ENCODE data around the gene GPNMB. TPM values are rescaled to one million over a fixed set of nuclear protein-coding genes. Genes with fewer than 3 reads are reported as not detected.
A peak's percentile ranks its signal among the peaks of the same experiment; 100 is the strongest.

The GPNMB gene
- total RNA-seq, 4 donors from 2014 or later: 276 to 553 (median 491) TPM

DNA sequence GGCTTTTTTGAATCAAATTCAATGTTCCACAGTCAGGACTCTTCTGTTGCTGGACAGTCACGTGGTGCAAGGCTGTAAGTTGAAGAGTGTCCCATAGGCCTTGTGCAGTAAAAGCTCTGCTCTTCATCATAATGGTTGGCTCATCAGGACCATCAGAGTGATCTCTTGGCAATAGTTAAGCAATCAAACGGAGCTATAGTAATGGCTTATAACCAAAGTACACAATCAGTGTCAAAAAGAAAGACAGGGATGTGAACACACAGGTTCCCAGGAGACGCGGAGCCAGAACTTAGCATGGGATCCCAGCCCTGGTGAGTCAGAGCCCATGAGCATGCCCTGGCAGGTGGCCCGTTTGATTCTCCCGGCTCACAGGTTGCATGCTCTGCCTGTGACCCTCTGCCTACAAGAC is 10.8 kb upstream of the GPNMB start:
- H3K27me3 ChIP-seq: no peaks in the 10 kb centered on the region
- no peaks in the 10 kb centered on the region for H3K9me3 ChIP-seq
- no peak overlapping the region for H3K4me3 ChIP-seq
- 48% methylated on average over 6 of the region's 6 CpGs for WGBS
- H3K4me1 ChIP-seq: peaks cover 34% of the 10 kb centered on the region
- H3K27ac ChIP-seq: peak overlapping the region; percentile 53
- no peaks in the 10 kb centered on the region for H3K36me3 ChIP-seq
- TF ChIP-seq POLR2A (IDR thresholded peaks at IDR 0.05): no peak
- peak in 1 of 3 donors; percentile 42 for TF ChIP-seq POLR2AphosphoS5 (IDR thresholded peaks at IDR 0.05)
- TF ChIP-seq, protein P1, sequence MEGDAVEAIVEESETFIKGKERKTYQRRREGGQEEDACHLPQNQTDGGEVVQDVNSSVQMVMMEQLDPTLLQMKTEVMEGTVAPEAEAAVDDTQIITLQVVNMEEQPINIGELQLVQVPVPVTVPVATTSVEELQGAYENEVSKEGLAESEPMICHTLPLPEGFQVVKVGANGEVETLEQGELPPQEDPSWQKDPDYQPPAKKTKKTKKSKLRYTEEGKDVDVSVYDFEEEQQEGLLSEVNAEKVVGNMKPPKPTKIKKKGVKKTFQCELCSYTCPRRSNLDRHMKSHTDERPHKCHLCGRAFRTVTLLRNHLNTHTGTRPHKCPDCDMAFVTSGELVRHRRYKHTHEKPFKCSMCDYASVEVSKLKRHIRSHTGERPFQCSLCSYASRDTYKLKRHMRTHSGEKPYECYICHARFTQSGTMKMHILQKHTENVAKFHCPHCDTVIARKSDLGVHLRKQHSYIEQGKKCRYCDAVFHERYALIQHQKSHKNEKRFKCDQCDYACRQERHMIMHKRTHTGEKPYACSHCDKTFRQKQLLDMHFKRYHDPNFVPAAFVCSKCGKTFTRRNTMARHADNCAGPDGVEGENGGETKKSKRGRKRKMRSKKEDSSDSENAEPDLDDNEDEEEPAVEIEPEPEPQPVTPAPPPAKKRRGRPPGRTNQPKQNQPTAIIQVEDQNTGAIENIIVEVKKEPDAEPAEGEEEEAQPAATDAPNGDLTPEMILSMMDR (IDR thresholded peaks at IDR 0.05): no peak
- TF ChIP-seq EP300 (IDR thresholded peaks at IDR 0.05): no peak
- DNase-seq (ENCODE audit: low spot score in 2 of 2): peak in 1 of 2 donors; percentile 75

DNA sequence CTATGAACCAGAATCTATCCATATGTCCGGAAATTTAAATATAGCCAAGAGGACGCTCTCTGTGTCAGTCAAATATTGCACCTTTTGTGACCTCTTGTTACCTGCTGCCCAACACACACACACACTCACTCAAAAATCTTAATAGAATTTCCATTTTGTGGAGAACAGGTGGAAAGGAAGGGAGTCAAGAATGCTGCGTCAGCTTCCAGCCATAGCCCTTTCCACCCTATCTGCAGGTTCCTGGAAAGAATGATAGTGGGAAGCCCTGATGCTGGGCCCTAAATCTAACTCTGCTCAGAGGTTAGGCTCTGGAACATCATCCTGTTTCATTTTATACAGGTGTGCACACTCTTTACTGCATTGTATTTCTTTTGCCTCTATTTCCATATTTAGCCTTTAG is 9.6 kb upstream of the GPNMB start:
- Histone ChIP-seq H3K4me3 (no peak overlapping the region), H3K36me3 (no peaks in the 10 kb centered on the region), H3K9me3 (no peaks in the 10 kb centered on the region), H3K27me3 (no peaks in the 10 kb centered on the region), H3K27ac (no peak overlapping the region), H3K4me1 (peaks cover 38% of the 10 kb centered on the region)
- TF ChIP-seq POLR2A (IDR thresholded peaks at IDR 0.05): no peak
- TF ChIP-seq POLR2AphosphoS5 (IDR thresholded peaks at IDR 0.05): no peak
- TF ChIP-seq EP300 (IDR thresholded peaks at IDR 0.05): no peak
- 88% methylated on average over 3 of the region's 3 CpGs for WGBS
- no peak for DNase-seq (ENCODE audit: low spot score in 2 of 2)

DNA sequence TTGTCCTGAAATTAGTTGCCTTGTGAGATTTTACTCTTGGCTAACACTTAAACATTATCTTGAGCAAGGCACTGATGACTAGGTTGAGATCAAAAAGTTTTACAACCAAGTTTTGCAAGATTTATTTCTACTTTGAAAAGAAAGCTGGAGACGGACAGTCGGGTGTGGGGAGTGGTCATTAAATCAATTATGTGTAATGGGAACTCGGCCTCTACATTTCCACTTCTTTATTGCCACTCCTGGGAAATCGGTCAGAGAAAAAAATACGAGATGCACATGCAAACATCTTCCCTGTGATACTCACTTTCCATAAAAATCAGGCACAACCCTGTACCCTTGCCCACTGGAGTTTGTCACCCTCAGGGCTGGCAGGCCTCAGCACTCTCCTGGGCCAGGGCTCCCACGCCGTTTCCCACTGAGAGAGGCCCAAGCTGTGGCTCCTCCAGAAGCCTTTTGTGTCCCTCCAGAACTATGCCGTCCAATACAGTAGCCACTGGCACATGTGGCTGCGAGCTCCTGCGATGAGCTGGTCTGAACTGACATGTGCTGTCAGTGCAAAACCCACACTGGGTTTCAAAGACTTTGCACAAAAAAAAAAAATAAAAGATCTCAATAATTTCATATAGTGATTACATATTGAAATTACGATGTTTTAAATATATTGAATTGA is 7.5 kb upstream of the GPNMB start:
- no peak for DNase-seq (ENCODE audit: low spot score in 2 of 2)
- Histone ChIP-seq H3K27ac (no peak overlapping the region), H3K27me3 (no peaks in the 10 kb centered on the region), H3K36me3 (no peaks in the 10 kb centered on the region), H3K4me1 (peaks cover 49% of the 10 kb centered on the region), H3K4me3 (no peak overlapping the region), H3K9me3 (no peaks in the 10 kb centered on the region)
- WGBS: 65% methylated on average over 11 of the region's 11 CpGs
- TF ChIP-seq, protein P1 (IDR thresholded peaks at IDR 0.05): no peak

DNA sequence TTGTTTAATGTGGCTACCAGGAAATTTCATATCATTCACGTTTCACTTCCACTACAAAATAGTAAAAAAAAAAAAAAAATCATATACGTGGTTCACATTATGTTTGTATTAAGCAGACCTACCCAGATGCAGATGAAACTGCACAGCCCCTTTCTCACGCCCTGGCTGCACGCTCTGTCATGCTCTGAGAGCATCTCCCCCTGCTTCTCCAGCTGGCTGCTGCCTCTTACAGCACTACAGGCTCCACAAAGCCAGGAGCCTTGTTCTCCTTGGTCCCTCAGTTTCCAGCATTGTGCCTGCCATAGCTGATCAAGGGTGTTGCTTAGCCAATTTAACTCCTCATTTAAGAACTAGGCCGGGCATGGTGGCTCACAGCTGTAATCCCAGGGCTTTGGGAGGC is 6.9 kb upstream of the GPNMB start:
- Histone ChIP-seq H3K4me3 (no peak overlapping the region), H3K9me3 (no peaks in the 10 kb centered on the region), H3K4me1 (peaks cover 44% of the 10 kb centered on the region), H3K27me3 (no peaks in the 10 kb centered on the region), H3K36me3 (no peaks in the 10 kb centered on the region), H3K27ac (no peak overlapping the region)
- TF ChIP-seq, protein P1 (IDR thresholded peaks at IDR 0.05): no peak
- TF ChIP-seq EP300 (IDR thresholded peaks at IDR 0.05): no peak
- TF ChIP-seq POLR2AphosphoS5 (IDR thresholded peaks at IDR 0.05): no peak
- no peak for TF ChIP-seq POLR2A (IDR thresholded peaks at IDR 0.05)
- 48% methylated on average over 5 of the region's 5 CpGs for WGBS
- DNase-seq (ENCODE audit: low spot score in 2 of 2): no peak

DNA sequence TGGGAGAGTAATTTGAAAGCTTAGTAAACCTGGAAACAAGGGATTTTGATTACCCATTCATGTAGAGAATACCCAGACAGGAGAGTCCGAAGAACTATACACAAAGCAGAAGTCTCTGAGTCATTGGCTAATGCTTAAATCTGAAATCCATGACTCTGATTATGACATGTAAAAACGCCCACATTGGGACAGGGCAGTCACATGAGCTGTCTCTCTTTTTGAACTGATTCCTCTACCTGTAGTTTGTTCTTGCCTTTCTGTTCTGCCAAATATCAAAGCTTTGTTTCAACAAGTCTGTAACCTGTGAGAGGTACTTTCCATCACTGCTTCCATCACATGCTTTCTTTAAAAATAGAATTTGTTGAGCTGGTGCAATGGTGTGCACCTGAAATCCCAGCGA is 4.3 kb upstream of the GPNMB start:
- 33% methylated on average over 3 of the region's 3 CpGs for WGBS

More for the DNA sequence above, 4.3 kb upstream of the GPNMB start:
- no peaks in the 10 kb centered on the region for H3K9me3 ChIP-seq
- peak in 1 of 3 donors; percentile 29 for TF ChIP-seq POLR2AphosphoS5 (IDR thresholded peaks at IDR 0.05)
- TF ChIP-seq, protein P1 (IDR thresholded peaks at IDR 0.05): no peak
- DNase-seq (ENCODE audit: low spot score in 2 of 2): no peak
- peak overlapping the region; percentile 85 for H3K27ac ChIP-seq
- H3K36me3 ChIP-seq: no peaks in the 10 kb centered on the region
- peaks cover 38% of the 10 kb centered on the region for H3K4me1 ChIP-seq
- H3K4me3 ChIP-seq: no peak overlapping the region
- no peaks in the 10 kb centered on the region for H3K27me3 ChIP-seq
